HepG2 (cell line): ENCODE data around the gene SLC38A1. TPM values are rescaled to one million over a fixed set of nuclear protein-coding genes. Genes with fewer than 3 reads are reported as not detected.
"Not testable (repeated sequence)": the region's sequence is repeated elsewhere in the genome, so short reads cannot be mapped to it uniquely, and the experiment has no call there.

Experiments used
- ATAC-seq: fragments of 200-7000 bp; cut with Tn5 transposase; 3 replicates; pipeline ENCODE4 v1.9.1; 2020; ENCODE audit warnings: mild to moderate bottlenecking, moderate library complexity
- BruUV-seq: library from RNA; stranded (reverse); fragments of 400-500 nt; replicated peaks from 2 replicates; lab custom pipeline; 2021; lab: Mats Ljungman, UMichigan
- CTCF ChIA-PET: fragments of 300-600 bp; formaldehyde crosslinking; extraction: SDS; loops from one replicate; lab custom pipeline; 2021; ENCODE audit warnings: low total read pairs, inconsistent platforms, low intra/inter-chr PET ratio; lab: Yijun Ruan, JAX
- POLR2A ChIA-PET: fragments of 350-600 bp; sonication (Branson Sonifier 250); formaldehyde crosslinking; loops from one replicate; lab custom pipeline; 2020; ENCODE audit warnings: antibody characterized with exemption, inconsistent platforms; lab: Yijun Ruan, JAX
- DNase-seq: peaks from one replicate; pipeline ENCODE4 v3.0.0-alpha.2; 2015; ENCODE audit warnings: low spot score
- FAIRE-seq: peaks from 3 replicates; lab custom pipeline; 2011; peaks lifted over from hg19 to GRCh38; lab: Jason Lieb, UNC
- H2AFZ ChIP-seq: one replicate; pipeline ENCODE4 v1.6.1; 2011; ENCODE audit warnings: low read length, inconsistent platforms
- H3K27ac ChIP-seq: fragments of 300-600 bp; 3 replicates; pipeline ENCODE4 v1.8.0; 2011; ENCODE audit warnings: mixed run types, mild to moderate bottlenecking, mixed read lengths, low read length, inconsistent platforms; ENCODE audit not compliant: insufficient read depth; ENCODE audit errors: extremely low read length
- H3K27me3 ChIP-seq, 2 experiments: fragments of 200-600 bp in 1 of 2; 2 replicates in 1 of 2; 3 replicates in 1 of 2; pipeline versions ENCODE4 v1.6.0 to v1.8.0; 2011; ENCODE audit warnings: low read length in 2 of 2, mild to moderate bottlenecking in 2 of 2, moderate library complexity in 2 of 2, inconsistent platforms in 1 of 2; ENCODE audit not compliant: insufficient read depth in 2 of 2, control insufficient read depth in 1 of 2
- H3K36me3 ChIP-seq, 2 experiments: fragments of 200-600 bp in 1 of 2; replicated peaks in 1 of 2; 2 replicates in 1 of 2; 3 replicates in 1 of 2; pipeline versions ENCODE4 v1.5.1 to v1.8.0; 2011; ENCODE audit warnings: low read length in 2 of 2, inconsistent platforms in 1 of 2; ENCODE audit not compliant: insufficient read depth in 2 of 2, control insufficient read depth in 1 of 2
- H3K4me1 ChIP-seq: 2 replicates; pipeline ENCODE4 v1.5.1; 2012; ENCODE audit warnings: low read length, inconsistent platforms; ENCODE audit not compliant: insufficient read depth
- H3K4me2 ChIP-seq: 2 replicates; pipeline ENCODE4 v1.6.0; 2011; ENCODE audit warnings: low read depth, low read length, inconsistent platforms
- H3K4me3 ChIP-seq, 3 experiments: fragments of 200-600 bp in 1 of 3; sonication (generic), shearing (Covaris generic) in 1 of 3; replicated peaks in 1 of 3; 2 replicates each; pipeline ENCODE4 v1.5.1; 2011 to 2016; ENCODE audit warnings: low read length in 3 of 3, inconsistent platforms in 2 of 3, low read depth in 2 of 3, mild to moderate bottlenecking in 2 of 3, control low read depth in 1 of 3, mixed read lengths in 1 of 3; ENCODE audit not compliant: insufficient read depth in 1 of 3
- H3K79me2 ChIP-seq: one replicate; pipeline ENCODE4 v1.6.1; 2011; ENCODE audit warnings: low read length, inconsistent platforms; ENCODE audit not compliant: insufficient read depth
- H3K9ac ChIP-seq: 2 replicates; pipeline ENCODE4 v1.6.0; 2011; ENCODE audit warnings: mild to moderate bottlenecking, low read depth, low read length, inconsistent platforms; ENCODE audit not compliant: insufficient read depth
- H3K9me3 ChIP-seq: 2 replicates; pipeline ENCODE4 v1.5.1; 2012; ENCODE audit warnings: mild to moderate bottlenecking, low read length
- H4K20me1 ChIP-seq: 2 replicates; pipeline ENCODE4 v1.6.0; 2011; ENCODE audit warnings: inconsistent platforms, mild to moderate bottlenecking, low read length, moderate library complexity; ENCODE audit not compliant: insufficient read depth
- ZBTB1 ChIP-seq: sonication (generic); formaldehyde crosslinking; IDR thresholded peaks from 2 replicates; pipeline ENCODE4 v1.4.0; 2020; ENCODE audit warnings: missing genetic modification reagents, borderline replicate concordance
- ZNF44 ChIP-seq: sonication (generic); formaldehyde crosslinking; IDR thresholded peaks from 2 replicates; pipeline ENCODE4 v1.5.1; 2020; ENCODE audit warnings: mild to moderate bottlenecking, missing genetic modification reagents
- ZNF484 ChIP-seq: sonication (generic); formaldehyde crosslinking; IDR thresholded peaks from 2 replicates; pipeline ENCODE4 v1.5.1; 2020; ENCODE audit warnings: mild to moderate bottlenecking, low read depth, missing genetic modification reagents, borderline replicate concordance
- ZNF737 ChIP-seq: sonication (generic); formaldehyde crosslinking; IDR thresholded peaks from 2 replicates; pipeline ENCODE4 v1.5.0; 2020; ENCODE audit warnings: missing genetic modification reagents, mild to moderate bottlenecking, borderline replicate concordance
- ZNF883 ChIP-seq: sonication (generic); formaldehyde crosslinking; IDR thresholded peaks from 2 replicates; pipeline ENCODE4 v1.5.1; 2020; ENCODE audit warnings: mild to moderate bottlenecking, missing genetic modification reagents; ENCODE audit errors: not compliant biosample characterization
- WGBS: methylation state at CpG from one replicate; pipeline ENCODE4 v1.1.6; 2017; ENCODE audit warnings: low lambda C conversion rate; 5-methylcytosine and 5-hydroxymethylcytosine counted together
- in situ Hi-C: cut with HindIII; loops from 2 replicates; pipeline ENCODE4 v1.10.0; 2017; ENCODE audit warnings: low pct_unique_long_range_greater_than_20kb; ENCODE audit not compliant: extremely low pct_ligation_motif_present
- intact Hi-C: fragments of 100-400 bp; cut with micrococcal nuclease; formaldehyde crosslinking; loops from one replicate; pipeline ENCODE4 v1.10.0; 2022; ENCODE audit not compliant: unreplicated experiment
- polyA plus RNA-seq, 8 experiments: library from polyadenylated mRNA; depleted of rRNA in 3 of 8; stranded (reverse) in 7 of 8; unstranded in 1 of 8; fragments of >200 nt; fragmentation: Illumina TruSeq in 4 of 8; extraction: Trizol in 4 of 8; gene quantifications; 2 replicates each; pipeline versions ENCODE4 v1.2.1 to v1.2.3, GENCODE V29; 2011 to 2016; ENCODE audit warnings: low read depth in 4 of 8, missing spikeins in 1 of 8, mixed read lengths in 1 of 8; ENCODE audit not compliant: insufficient read depth in 1 of 8
- total RNA-seq, 5 experiments: library from RNA; depleted of rRNA; stranded (reverse); fragments of >200 nt; fragmentation: Illumina TruSeq; extraction: Trizol; gene quantifications; 2 replicates each; pipeline ENCODE4 v1.2.3, GENCODE V29; 2016; ENCODE audit warnings: low read depth in 1 of 5
- TF ChIP-seq, protein P1 (sequence below): sonication (generic); formaldehyde crosslinking; IDR thresholded peaks from 2 replicates; pipeline ENCODE4 v1.8.1; 2023; ENCODE audit warnings: mild to moderate bottlenecking, missing genetic modification reagents
- TF ChIP-seq, protein P2 (sequence below): sonication (generic); formaldehyde crosslinking; IDR thresholded peaks from 2 replicates; pipeline ENCODE4 v1.4.0; 2020; ENCODE audit warnings: missing genetic modification reagents, mild to moderate bottlenecking, borderline replicate concordance

Gene SLC38A1
- total and polyA plus RNA-seq, 2 of the 13 experiments (the other 11 are each of a cell fraction or from before 2014, with no cell fraction given) = 47.0 to 50.6 TPM

DNA sequence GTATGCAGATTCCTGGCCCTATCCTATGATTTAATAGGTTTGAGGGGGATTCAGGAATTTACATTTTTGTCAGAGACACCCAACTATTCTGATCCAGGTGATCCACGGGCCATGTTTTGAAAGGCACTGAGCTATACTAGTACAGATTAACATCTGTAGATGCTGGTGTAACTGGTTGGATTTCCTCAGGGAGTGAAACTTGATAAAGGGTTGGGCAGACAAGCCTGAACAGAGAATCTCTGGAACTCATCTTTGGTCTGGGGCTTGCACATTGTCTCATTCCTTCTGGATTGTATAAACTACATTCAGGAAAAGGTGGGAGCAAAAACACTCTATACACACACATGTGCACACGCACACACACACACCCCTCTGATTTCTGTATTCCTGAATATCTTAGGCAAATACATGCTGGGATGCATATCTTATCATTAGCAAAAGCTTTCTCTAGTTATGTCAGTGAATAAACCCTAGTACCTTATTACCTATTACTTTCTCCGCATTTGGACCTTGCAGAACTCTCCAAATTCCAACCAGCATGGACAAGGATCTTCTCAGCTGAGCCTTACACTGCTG, 104.6 kb downstream of the SLC38A1 start:
- no peak for TF ChIP-seq ZNF44 (CRISPR knock-in tag)
- TF ChIP-seq, protein P1, sequence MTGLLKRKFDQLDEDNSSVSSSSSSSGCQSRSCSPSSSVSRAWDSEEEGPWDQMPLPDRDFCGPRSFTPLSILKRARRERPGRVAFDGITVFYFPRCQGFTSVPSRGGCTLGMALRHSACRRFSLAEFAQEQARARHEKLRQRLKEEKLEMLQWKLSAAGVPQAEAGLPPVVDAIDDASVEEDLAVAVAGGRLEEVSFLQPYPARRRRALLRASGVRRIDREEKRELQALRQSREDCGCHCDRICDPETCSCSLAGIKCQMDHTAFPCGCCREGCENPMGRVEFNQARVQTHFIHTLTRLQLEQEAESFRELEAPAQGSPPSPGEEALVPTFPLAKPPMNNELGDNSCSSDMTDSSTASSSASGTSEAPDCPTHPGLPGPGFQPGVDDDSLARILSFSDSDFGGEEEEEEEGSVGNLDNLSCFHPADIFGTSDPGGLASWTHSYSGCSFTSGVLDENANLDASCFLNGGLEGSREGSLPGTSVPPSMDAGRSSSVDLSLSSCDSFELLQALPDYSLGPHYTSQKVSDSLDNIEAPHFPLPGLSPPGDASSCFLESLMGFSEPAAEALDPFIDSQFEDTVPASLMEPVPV (CRISPR knock-in tag) = no peak
- TF ChIP-seq ZNF883 (CRISPR knock-in tag) = no peak
- TF ChIP-seq ZNF737 (CRISPR knock-in tag) = no peak
- TF ChIP-seq, protein P2, sequence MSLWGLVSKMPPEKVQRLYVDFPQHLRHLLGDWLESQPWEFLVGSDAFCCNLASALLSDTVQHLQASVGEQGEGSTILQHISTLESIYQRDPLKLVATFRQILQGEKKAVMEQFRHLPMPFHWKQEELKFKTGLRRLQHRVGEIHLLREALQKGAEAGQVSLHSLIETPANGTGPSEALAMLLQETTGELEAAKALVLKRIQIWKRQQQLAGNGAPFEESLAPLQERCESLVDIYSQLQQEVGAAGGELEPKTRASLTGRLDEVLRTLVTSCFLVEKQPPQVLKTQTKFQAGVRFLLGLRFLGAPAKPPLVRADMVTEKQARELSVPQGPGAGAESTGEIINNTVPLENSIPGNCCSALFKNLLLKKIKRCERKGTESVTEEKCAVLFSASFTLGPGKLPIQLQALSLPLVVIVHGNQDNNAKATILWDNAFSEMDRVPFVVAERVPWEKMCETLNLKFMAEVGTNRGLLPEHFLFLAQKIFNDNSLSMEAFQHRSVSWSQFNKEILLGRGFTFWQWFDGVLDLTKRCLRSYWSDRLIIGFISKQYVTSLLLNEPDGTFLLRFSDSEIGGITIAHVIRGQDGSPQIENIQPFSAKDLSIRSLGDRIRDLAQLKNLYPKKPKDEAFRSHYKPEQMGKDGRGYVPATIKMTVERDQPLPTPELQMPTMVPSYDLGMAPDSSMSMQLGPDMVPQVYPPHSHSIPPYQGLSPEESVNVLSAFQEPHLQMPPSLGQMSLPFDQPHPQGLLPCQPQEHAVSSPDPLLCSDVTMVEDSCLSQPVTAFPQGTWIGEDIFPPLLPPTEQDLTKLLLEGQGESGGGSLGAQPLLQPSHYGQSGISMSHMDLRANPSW (CRISPR knock-in tag) = no peak
- no peak for TF ChIP-seq ZNF484 (CRISPR knock-in tag)
- no peak for TF ChIP-seq ZBTB1 (CRISPR knock-in tag)
- Histone ChIP-seq H4K20me1 (no peaks in the 10 kb centered on the region), H3K27me3 (peaks cover 0 to 4% of the 10 kb centered on the region in 2 experiments; a peak in 1 of 5 replicates), H3K27ac (no peak overlapping the region), H3K4me1 (no peaks in the 10 kb centered on the region), H3K36me3 (no peaks in the 10 kb centered on the region), H3K4me3 (no peak overlapping the region), H3K9ac (no peak overlapping the region), H3K79me2 (no peaks in the 10 kb centered on the region), H3K4me2 (no peak overlapping the region), H3K9me3 (no peaks in the 10 kb centered on the region), H2AFZ (no peak overlapping the region)
- intact Hi-C loops = no loop called here
- ChIA-PET POLR2A (no interaction called here), CTCF (no interaction called here)
- ATAC-seq (no peak), DNase-seq (no peak), FAIRE-seq (no peak)
- WGBS = 19% methylated on average over 3 of the region's 3 CpGs
- no TSS peak for BruUV-seq
- in situ Hi-C loops = no loop called here

DNA sequence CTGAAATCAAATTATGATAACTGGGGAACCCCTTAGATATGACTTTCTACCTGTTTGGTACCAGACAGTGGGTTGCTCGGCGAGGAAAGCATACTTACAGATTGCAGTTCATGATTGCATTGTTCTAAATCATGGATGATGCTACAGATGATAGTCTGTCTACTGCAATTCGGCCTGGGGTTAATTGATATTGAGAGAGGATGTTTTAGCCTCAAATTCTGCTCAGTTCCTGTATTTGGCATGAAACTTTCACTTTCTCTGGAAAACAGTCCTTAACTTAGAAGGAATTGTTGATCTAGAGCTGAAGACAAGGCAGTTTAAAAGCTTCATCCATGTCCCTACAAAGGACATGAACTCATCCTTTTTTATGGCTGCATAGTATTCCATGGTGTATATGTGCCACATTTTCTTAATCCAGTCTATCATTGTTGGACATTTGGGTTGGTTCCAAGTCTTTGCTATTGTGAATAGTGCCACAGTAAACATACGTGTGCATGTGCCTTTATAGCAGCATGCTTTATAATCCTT, 106.2 kb downstream of the SLC38A1 start:
- H3K9me3 ChIP-seq, ATAC-seq, H3K4me1 ChIP-seq, H3K36me3 ChIP-seq, POLR2A ChIA-PET, H2AFZ ChIP-seq, in situ Hi-C loops, H3K9ac ChIP-seq, FAIRE-seq, H3K27ac ChIP-seq, BruUV-seq, intact Hi-C loops, H3K79me2 ChIP-seq, DNase-seq, H3K4me3 ChIP-seq, H4K20me1 ChIP-seq, H3K4me2 ChIP-seq, H3K27me3 ChIP-seq, CTCF ChIA-PET: not testable (repeated sequence)
- WGBS = 44% methylated on average over 3 of the region's 4 CpGs
